ENCODE measurements around the gene ATE1.
A peak's percentile ranks its signal among the peaks of the same experiment; 100 is the strongest.
"Not testable (repeated sequence)": the region's sequence is repeated elsewhere in the genome, so short reads cannot be mapped to it uniquely, and the experiment has no call there.

The ATE1 gene

GRCh38 chr10:121828045-121828444 is 99.8 kb downstream of the ATE1 start:
- no peak for DNase-seq

GRCh38 chr10:121826773-121827172 is 101.1 kb downstream of the ATE1 start:
- not testable (repeated sequence) for DNase-seq

GRCh38 chr10:121823993-121824463 is 103.8 kb downstream of the ATE1 start:
- peak; percentile 44 for DNase-seq

GRCh38 chr10:121822724-121823123 is 105.1 kb downstream of the ATE1 start:
- DNase-seq = no peak

GRCh38 chr10:121822180-121822579 is 105.7 kb downstream of the ATE1 start:
- no peak for DNase-seq

- DNase-seq = no peak
These were observed 108.8 kb downstream of the ATE1 start for GRCh38 chr10:121819049-121819448.

GRCh38 chr10:121818599-121818998 is 109.2 kb downstream of the ATE1 start:
- DNase-seq = no peak

- no peak for DNase-seq
These were observed 111.6 kb downstream of the ATE1 start for GRCh38 chr10:121816197-121816596.

GRCh38 chr10:121813857-121814256 is 114.0 kb downstream of the ATE1 start:
- DNase-seq = no peak

- DNase-seq = no peak
These were observed 114.5 kb downstream of the ATE1 start for GRCh38 chr10:121813211-121813815.

- no peak for DNase-seq
These were observed 115.8 kb downstream of the ATE1 start for GRCh38 chr10:121812031-121812430.

GRCh38 chr10:121811386-121811785 is 116.4 kb downstream of the ATE1 start:
- DNase-seq = no peak

- no peak for DNase-seq
These were observed 119.0 kb downstream of the ATE1 start for GRCh38 chr10:121808835-121809234.

GRCh38 chr10:121804460-121804859 is 123.4 kb downstream of the ATE1 start:
- no peak for DNase-seq

- no peak for DNase-seq
These were observed 124.2 kb downstream of the ATE1 start for GRCh38 chr10:121803611-121804010.

GRCh38 chr10:121800831-121801230 is 127.0 kb downstream of the ATE1 start:
- DNase-seq = no peak

- no peak for DNase-seq
These were observed 127.7 kb downstream of the ATE1 start for GRCh38 chr10:121800146-121800545.

- DNase-seq = no peak
These were observed 130.3 kb downstream of the ATE1 start for GRCh38 chr10:121797490-121797889.

- no peak for DNase-seq
These were observed 131.5 kb downstream of the ATE1 start for GRCh38 chr10:121796342-121796741.

GRCh38 chr10:121792198-121792597 is 135.6 kb downstream of the ATE1 start:
- no peak for DNase-seq

- no peak for DNase-seq
These were observed 136.1 kb downstream of the ATE1 start for GRCh38 chr10:121791761-121792160.

GRCh38 chr10:121788717-121789116 is 139.1 kb downstream of the ATE1 start:
- DNase-seq = no peak

GRCh38 chr10:121788115-121788514 is 139.7 kb downstream of the ATE1 start:
- DNase-seq = no peak

- no peak for DNase-seq
These were observed 140.7 kb downstream of the ATE1 start for GRCh38 chr10:121787169-121787568.

- no peak for DNase-seq
These were observed 144.0 kb downstream of the ATE1 start for GRCh38 chr10:121783782-121784372.
